GM18858 (cell line): ENCODE measurements around the gene KIF9.
"Not testable (repeated sequence)": the region's sequence is repeated elsewhere in the genome, so short reads cannot be mapped to it uniquely, and the experiment has no call there.

ENCODE experiments used
- ATAC-seq: cut with Tn5 transposase; IDR thresholded peaks from one replicate; pipeline ENCODE4 v1.9.1; 2021; ENCODE audit not compliant: unreplicated experiment

Gene KIF9

DNA sequence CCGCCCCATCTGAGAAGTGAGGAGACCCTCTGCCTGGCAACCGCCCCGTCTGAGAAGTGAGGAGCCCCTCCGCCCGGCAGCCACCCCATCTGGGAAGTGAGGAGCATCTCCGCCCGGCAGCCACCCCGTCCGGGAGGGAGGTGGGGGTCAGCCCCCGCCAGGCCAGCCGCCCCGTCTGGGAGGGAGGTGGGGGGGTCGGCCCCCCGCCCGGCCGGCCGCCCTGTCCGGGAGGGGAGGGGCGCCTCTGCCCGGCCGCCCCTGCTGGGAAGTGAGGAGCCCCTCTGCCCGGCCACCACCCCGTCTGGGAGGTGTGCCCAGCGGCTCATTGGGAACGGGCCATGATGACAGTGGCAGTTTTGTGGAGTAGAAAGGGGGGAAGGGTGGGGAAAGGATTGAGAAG is 26.3 kb downstream of the KIF9 start:
- ATAC-seq, result not testable (repeated sequence)

DNA sequence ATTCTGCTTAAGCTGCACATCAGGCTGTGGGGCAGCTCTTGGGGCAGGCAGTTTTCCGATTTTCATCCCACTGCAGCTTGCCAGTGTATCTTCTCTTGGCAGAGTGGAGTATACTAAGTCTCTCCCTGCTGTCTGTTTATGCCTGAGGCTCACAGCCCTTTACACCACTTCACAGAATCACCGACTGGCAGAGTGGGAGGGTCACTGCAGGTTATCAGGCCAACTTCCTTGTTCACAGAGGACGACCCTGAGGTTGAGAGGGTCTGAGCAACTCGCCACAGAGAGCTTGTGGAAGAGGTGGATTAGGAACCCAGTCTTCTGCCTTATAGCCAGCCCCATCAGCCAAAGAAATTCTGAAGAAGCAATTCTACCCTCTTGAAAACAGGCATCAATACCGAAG is 30.9 kb downstream of the KIF9 start:
- ATAC-seq, result no peak

DNA sequence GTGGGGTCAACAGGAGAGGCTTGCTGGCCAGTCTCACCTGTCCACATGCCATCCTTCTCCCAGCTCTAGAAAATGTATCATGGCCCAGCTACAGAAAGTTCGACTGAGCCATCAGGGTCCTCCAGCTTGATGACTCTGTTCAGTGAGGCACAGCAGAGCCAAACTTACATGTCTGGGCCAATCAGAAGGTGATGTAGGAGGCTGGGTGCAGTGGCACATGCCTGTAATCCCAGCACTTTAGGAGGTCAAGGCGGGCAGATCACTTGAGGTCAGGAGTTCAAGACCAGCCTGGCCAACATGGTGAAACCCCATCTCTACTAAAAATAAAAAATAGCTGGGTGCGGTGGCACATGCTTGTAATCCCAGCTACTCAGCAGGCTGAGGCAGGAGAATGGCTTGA is 31.5 kb downstream of the KIF9 start:
- not testable (repeated sequence) for ATAC-seq

DNA sequence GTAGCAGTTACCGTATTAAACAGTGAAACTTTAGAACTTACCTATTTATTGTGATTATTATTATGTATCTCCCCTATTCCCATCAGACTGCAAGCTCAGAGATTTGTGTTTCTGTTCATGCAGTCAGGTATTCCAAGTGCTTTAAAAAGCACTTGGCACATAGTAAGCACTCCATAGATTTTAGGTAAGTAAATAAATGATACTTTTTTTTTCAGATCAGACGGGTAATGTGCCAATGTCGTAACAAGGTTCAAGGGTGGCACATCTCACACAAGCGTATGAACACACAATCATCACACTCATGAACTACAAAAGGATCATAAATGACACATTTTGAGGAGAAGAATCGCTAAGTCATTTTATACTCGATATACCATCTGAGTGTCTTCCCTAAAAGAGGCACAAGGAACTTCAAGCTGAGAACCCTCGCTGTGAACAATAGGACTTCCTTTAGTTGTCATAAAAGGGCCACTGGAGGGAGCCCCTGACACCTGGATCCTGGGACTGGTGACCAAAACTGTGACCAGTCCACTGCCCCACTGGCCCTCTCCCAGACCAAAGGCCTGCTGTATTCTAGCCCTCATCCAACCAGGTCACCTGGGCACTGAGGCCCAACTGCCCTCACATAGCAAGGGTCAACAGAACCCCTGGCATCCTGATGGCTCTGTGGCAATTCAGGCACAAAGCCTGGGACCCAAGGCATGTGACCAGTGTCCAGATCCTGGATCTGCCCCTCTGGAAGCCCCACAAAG is 32.1 kb downstream of the KIF9 start:
- ATAC-seq, result no peak

DNA sequence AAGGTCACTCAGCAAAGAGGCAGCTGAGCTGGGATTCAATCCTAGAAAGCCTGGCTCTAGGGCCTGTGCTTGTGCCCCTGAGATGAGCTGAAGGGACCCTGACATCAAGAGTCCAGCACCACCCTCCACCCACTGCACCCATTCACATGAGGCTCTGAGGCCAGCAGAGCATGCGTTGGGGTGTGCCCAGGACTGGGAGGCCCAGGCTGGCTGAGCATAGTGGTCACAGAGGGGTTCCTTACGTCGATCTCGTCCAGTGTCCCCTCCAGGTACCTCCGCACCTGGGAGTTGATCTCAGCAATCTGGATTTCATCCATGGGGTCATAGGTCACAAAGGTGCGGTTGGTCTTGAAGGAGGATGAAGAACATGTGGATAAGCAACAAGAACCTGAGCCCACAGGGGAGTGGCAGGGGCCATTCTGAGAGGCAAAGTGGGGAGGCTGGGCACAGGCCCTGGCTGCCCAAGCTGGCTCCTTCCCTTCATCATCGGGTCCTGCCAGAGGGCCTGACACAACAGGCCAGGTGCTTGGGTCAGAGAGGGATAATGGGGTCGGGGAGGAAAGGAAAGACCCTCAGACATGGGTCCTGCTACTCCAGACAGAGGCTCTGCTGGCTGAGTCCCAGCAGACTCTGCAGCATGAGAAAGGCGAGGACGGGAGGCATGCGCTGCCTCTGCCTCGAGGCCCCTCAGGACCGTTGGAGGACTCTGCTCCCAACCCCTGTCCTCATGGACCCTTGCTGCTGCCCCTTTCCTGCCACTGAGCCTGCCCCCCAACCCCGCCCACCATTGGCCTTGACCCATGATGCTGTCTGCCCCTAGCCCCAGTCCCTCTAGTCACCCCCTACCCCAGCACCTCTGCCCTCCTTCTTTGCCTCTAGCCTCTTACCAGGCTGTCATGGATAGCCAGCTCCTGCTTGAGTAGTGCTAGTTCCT is 35.2 kb downstream of the KIF9 start:
- ATAC-seq, result no peak

DNA sequence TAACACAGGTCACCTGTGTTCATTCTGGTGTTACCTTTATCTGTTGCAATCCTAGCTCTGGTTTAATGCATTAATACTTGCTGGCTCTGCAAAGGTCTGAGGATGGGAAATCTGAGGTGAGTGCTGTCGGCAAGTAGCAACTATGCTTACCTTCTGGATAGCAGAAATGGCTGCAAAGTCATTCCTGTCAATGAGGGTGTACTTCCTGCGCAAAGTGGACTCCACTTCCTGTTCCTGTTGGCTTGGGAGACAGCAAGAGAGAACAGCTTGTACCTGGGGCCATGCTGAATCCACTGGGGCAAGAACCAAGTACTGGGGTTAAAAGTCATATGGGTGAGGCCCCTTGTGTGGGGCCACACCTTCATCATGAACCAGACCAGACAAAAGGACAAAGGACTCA is 37.3 kb downstream of the KIF9 start:
- no peak for ATAC-seq

DNA sequence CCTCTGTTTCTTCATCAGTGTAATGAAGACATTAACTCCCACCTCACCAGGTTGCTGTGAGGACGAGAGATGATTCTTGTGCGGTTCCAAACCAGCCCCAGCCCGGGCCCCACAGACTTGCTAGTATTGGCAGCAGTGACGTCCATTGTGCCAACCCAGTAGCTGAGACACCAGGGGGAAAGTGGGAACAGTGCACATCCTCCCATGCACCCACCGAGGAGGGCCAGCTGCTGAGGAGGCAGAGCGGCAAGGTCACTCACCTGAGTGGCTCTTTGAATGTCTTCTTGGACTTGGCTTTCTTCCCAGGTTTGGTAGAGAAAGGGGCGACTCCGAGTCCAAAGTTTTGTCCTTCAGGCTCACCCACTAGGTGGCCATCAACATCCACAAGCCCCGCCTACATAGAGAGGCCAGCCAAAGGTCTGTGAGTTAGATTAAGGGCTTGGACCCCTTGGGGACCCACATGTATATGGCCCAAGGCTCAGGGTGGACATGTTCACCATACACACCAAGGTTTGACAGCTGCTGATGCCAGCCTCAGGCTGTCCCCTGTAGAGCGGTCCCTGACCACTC is 38.0 kb downstream of the KIF9 start:
- ATAC-seq, result no peak

DNA sequence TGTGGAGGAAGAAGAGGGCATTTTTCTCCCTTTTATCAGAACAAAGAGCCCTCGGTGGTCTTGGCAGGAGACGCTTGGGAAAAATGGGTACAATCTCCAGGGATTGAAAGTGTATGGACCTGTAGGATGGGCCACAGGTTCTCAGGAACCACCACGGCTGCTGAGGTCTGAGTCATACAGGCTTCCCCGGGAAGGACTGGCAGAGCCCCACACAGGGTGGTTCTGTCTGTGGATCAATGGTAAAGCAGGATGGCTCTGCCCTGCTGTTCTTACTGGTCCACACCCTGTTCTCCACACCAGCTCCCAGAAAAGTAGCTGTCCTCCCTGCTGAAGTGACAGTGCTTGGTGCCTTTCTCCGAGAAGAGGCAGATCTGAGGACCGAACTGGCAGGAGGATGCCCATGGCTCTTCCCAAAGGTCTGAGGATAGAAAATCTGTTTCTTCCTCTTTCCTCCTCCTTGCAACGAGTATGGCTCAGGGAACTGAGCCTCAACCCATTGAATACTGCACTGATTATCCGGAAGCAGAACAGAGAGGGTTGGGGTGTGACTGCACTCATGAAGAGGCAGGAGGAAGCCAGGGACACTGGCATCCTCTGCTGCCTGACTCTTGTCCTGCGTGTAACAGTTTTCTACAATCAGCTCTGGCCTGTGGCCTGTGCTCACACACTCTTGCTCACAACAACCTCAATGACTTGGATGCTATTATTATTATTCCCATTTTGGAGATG is 39.0 kb downstream of the KIF9 start:
- ATAC-seq, result no peak

DNA sequence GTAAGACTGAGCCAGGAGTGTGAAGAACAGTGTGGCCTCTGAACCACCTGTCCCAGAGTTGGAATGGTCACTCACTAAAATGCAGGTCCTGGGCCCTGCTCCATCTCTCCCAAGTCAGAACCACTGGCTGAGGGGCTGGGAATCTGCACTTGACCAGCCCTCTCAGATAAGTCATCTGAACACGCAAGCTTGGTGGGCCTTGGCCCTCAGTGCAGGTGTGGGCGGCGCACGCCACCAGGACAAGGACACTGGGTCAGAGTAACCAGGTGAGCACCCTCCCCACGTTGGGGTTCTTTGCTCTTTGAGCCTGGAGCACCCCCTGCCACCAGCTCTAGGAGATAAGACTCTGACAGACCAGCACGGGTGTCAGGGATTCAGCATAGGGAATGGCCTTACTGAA is 42.7 kb downstream of the KIF9 start:
- ATAC-seq, result no peak

DNA sequence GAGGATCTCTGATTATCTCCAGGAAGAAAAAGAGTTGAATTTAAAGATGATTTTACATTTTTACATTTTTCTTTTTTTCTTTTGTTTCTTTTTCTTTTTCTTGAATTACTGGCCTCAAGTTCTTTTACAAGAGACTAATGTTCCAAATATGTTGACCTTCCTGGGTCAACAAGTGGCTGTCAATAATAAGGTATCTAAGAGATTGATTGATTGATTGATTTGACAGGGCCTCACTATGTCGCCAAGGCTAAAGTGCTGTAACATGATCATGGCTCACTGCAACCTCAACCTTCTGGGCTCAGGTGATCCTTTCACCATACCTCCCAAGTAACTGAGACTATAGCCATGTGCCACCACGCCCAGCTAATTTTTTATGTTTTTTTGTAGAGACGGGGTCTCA is 44.6 kb downstream of the KIF9 start:
- no peak for ATAC-seq

DNA sequence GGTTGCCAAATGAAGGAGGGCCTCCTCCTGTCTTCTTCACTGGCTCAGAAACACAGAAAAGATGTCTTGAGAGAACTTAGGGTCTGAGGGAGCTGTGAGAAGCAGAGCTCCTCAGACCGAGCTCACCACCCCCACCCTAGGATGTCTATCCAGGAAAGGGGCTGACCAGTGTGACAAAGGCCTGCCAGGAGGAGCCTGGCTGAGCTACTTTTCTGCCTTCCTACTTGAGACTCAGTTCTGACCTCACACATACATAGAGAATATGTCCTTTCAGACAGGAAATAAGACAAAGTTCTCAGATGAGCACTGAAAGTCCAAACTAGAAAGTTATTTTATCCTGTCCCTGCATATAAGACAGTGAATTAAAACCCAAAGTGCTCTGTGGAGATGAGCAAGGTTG is 54.5 kb downstream of the KIF9 start:
- peak; percentile 38 for ATAC-seq

DNA sequence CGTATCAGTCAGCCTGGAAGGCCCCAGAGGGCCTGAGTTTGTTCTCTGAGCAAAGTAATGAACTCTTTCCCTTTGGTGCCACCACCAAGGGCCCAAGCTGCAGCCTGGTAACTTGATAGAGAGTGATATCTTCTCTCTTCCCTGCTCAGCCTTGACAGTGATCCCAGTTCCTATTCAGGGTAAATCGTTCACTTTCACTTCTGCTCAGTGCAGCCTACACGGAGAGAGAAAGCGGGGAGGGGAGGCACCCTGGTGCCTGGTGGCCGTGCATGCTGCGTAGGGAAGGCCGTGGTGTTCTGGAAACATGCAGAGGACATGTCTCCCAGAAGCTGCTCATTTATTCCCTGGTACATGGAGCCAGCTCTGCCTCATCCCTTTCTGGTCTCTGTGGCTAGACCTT is 54.9 kb downstream of the KIF9 start:
- ATAC-seq, result peak; percentile 51

DNA sequence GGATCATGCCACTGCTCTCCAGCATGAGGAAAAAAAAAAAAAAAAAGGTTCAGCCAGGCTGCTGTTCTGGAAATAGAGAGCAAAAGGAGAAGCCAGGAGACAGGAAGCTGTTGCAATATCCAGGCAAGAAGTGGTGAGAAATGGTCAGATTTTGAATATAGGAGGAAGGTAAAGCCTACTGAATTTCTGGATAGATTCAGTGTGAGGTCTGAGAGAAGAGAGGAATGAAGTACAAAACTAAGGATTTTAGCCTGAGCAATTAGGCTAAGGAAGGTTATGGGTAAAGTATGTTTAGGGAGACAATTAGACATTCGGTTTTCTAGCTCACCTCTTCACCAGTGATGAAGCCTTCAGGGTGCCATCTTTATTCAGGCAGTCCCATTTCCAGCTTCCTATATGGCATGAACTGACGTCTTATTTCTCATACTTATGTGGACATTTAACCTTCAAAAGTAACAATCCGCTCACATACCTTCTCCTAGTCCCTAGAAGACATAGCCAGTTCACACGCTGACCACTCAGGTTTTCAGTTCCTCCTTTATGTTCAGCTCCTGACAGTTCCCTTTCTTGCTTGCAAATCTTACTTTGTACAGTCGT is 57.2 kb downstream of the KIF9 start:
- ATAC-seq, result peak; percentile 43

DNA sequence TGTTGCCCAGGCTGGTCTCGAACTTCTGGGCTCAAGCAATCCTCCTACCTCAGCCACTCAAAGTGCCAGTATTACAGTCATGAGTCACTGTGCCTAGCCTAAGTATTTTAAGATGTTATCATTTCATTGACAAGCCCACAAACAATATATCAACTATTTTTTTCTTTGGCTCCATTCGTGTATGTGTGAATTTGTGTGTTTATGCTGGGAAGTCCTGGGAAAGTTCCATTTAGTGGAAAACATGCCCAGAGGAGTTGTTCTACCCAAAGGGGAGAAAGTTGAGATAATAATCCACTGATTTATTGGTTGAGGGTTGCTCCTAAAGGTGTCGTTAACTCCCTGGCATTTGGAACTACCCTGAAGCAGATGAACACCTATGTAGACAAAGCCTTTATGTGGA is 58.8 kb downstream of the KIF9 start:
- ATAC-seq, result no peak

DNA sequence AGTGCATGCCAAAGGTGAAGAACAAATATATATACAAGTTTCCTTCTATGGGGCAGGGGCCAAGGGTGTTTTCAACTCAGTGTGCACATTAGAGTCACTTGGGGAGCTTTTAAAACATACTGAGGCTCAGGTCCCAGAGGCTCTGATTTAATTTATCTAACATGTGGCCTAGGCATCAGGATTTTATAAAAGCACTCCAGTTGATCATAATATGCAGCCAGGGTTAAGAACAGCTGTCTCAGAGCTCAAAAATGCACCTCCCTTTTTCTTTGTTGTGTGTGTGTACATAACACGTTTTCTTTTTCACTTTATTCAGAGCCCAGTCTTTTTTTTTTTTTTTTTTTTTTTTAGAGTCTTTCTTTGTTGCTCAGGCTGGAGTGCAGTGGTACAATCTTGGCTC is 60.8 kb downstream of the KIF9 start:
- no peak for ATAC-seq

DNA sequence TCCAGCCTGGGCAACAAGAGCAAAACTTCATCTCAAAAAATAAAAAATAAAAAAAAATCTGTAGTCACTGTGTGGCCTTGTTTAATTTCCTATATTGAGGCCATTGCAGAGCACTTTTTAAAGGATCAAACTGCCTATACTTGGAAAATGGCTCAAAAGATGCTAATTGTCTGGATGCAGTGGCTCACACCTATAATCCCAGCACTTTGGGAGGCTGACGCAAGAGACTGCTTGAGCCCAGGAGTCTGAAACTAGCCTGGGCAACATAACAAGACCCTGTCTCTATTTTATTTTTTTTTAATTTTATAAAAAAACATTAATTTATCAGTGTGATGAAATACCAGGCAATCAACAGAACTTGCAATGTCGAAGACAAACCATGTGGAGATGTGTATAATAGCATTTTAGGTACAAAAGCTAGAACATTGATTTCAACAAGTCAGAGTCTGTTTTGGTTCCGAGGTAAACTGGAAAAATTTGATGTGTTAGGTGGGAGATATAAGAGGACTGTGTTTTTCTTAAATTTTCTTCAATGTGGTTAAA is 71.7 kb downstream of the KIF9 start:
- no peak for ATAC-seq

DNA sequence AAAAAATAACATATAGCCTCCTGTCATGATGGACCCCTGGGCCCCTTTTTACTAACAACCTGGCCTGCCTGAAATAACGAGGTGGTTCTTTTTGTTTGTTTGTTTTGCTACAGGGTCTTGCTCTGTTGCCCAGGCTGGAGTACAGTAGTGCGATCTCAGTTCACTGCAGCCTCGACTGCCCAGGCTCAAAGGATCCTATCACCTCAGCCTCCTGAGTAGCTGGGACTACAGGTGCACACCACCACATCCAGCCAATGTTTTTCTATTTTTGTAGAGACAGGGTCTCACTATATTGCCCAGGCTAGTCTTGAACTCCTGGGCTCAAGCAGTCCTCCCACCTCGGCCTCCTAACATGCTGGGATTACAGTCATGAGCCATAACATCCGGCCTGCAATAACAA is 76.6 kb downstream of the KIF9 start:
- not testable (repeated sequence) for ATAC-seq

DNA sequence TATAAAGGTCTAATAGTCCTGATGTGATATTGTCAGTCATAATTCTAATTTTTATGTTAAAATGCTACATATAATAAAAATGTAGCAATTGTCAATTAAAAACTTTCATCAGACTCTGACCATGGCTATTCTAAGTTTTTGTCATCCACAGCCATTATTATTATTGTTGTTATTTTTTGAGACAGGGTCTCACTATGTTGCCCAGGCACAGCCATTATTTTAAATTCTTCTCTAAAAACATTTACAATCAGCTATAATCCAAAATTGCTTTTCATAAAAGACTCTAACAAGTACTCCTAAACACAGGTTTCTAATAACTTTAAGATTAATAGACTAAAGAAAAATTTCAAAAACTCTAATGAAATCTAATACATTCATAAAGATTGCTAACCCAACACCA is 77.7 kb downstream of the KIF9 start:
- no peak for ATAC-seq

DNA sequence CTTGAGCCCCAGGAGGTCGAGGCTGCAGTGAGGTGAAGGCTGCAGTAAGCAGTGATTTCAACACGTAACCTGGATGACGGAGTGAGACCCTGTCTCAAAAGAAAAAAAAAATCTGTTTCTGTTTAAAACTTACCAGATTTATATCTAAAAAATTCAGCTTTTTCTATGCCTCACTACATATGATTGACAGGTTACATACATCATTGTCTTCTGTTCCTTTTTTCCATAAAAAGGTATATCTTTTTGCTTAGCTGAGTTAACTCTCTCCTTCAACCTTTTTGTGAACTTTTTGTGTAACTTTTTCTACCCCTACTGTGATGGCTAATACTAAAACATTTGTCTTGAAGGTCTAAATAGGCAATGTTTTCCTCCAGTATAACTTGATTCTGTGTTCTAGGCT is 80.1 kb downstream of the KIF9 start:
- no peak for ATAC-seq

DNA sequence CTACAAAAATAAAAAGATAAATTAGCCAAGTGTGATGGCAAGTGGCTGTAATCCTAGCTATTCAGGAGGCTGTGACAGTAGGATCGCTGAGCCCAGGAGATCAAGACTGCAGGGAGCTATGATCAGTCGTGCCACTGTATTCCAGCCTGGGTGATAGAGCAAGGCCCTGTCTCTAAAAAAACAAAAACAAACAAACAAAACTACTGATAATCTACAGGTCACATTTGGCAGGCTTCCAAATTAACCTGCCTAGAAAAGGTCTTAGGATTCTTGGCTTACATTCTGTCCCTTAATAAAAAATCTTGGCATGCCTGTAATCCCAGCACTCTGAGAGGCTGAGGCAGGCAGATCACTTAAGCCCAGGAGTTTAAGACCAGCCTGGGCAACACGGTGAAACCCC is 85.3 kb downstream of the KIF9 start:
- no peak for ATAC-seq

DNA sequence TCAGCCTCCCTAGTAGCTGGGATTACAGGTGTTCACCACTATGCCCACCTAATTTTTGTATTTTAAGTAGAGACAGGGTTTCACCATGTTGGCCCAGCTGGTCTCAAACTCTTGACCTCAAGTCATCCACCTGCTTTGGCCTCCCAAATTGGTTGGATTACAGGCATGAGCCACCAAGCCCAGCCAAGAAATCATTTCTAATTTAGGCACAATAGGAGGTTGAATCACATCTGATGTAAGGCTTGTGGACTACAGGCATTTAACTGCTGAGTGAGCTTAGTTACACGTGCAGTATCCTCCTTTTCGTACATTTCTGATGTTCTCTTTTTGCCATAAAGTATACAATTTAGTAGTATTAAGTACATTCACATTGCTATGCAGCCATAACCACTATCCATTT is 87.6 kb downstream of the KIF9 start:
- ATAC-seq, result no peak
